HEK293T (cell line): Measurements from ENCODE around the gene FBN1.

ENCODE experiments used
- CTCF ChIA-PET: fragments of 350-600 bp; formaldehyde crosslinking; extraction: SDS; loops from one replicate; lab custom pipeline; 2021; ENCODE audit warnings: antibody characterized with exemption, inconsistent platforms; lab: Yijun Ruan, JAX
- POLR2A ChIA-PET: fragments of 350-600 bp; formaldehyde crosslinking; extraction: SDS; loops from one replicate; lab custom pipeline; 2020; ENCODE audit warnings: antibody characterized with exemption, inconsistent platforms; lab: Yijun Ruan, JAX
- DNase-seq: peaks from one replicate; pipeline ENCODE4 v3.0.0; 2012; ENCODE audit warnings: mixed read lengths; ENCODE audit errors: extremely low spot score
- ARNT ChIP-seq: fragments of 450-650 bp; IDR thresholded peaks from 2 replicates; pipeline ENCODE4 v1.6.1; 2017; ENCODE audit warnings: mild to moderate bottlenecking
- BHLHE40 ChIP-seq: fragments of 450-650 bp; IDR thresholded peaks from 2 replicates; pipeline ENCODE4 v1.6.1; 2016; ENCODE audit warnings: mild to moderate bottlenecking, moderate library complexity, borderline replicate concordance
- CTBP1 ChIP-seq: fragments of 450-650 bp; IDR thresholded peaks from 2 replicates; pipeline ENCODE4 v1.6.1; 2016; ENCODE audit warnings: borderline replicate concordance
- ELF4 ChIP-seq: fragments of 450-650 bp; IDR thresholded peaks from 2 replicates; pipeline ENCODE4 v1.6.1; 2017; ENCODE audit warnings: antibody characterized with exemption
- FOXA1 ChIP-seq: fragments of 450-650 bp; IDR thresholded peaks from 2 replicates; pipeline ENCODE4 v1.6.1; 2016; ENCODE audit warnings: mild to moderate bottlenecking
- FOXK2 ChIP-seq: fragments of 450-650 bp; IDR thresholded peaks from 2 replicates; pipeline ENCODE4 v1.6.1; 2016; ENCODE audit warnings: mild to moderate bottlenecking
- FOXM1 ChIP-seq: fragments of 450-650 bp; IDR thresholded peaks from 2 replicates; pipeline ENCODE4 v1.6.1; 2017; ENCODE audit warnings: mild to moderate bottlenecking, borderline replicate concordance
- HDGF ChIP-seq: fragments of 450-650 bp; IDR thresholded peaks from 2 replicates; pipeline ENCODE4 v1.6.1; 2017; ENCODE audit warnings: antibody characterized with exemption, borderline replicate concordance
- L3MBTL2 ChIP-seq: fragments of 450-650 bp; conservative IDR thresholded peaks from 2 replicates; pipeline ENCODE4 v1.6.1; 2016; ENCODE audit warnings: mild to moderate bottlenecking
- LEF1 ChIP-seq: fragments of 450-650 bp; IDR thresholded peaks from 2 replicates; pipeline ENCODE4 v1.6.1; 2017; ENCODE audit warnings: mild to moderate bottlenecking, borderline replicate concordance
- NFRKB ChIP-seq: fragments of 450-650 bp; IDR thresholded peaks from 2 replicates; pipeline ENCODE4 v1.6.1; 2016; ENCODE audit warnings: mild to moderate bottlenecking, moderate library complexity
- SP1 ChIP-seq: fragments of 450-650 bp; IDR thresholded peaks from 2 replicates; pipeline ENCODE4 v1.6.1; 2017
- SUZ12 ChIP-seq: fragments of 450-650 bp; IDR thresholded peaks from 2 replicates; pipeline ENCODE4 v1.6.1; 2016; ENCODE audit warnings: mild to moderate bottlenecking
- TARDBP ChIP-seq: fragments of 450-650 bp; IDR thresholded peaks from 2 replicates; pipeline ENCODE4 v1.6.1; 2016
- ZNF384 ChIP-seq: fragments of 450-650 bp; IDR thresholded peaks from 2 replicates; pipeline ENCODE4 v1.6.1; 2016
- TF ChIP-seq, protein P1 (sequence below): fragments of 450-650 bp; IDR thresholded peaks from 2 replicates; pipeline ENCODE4 v1.6.1; 2016

Gene FBN1

DNA sequence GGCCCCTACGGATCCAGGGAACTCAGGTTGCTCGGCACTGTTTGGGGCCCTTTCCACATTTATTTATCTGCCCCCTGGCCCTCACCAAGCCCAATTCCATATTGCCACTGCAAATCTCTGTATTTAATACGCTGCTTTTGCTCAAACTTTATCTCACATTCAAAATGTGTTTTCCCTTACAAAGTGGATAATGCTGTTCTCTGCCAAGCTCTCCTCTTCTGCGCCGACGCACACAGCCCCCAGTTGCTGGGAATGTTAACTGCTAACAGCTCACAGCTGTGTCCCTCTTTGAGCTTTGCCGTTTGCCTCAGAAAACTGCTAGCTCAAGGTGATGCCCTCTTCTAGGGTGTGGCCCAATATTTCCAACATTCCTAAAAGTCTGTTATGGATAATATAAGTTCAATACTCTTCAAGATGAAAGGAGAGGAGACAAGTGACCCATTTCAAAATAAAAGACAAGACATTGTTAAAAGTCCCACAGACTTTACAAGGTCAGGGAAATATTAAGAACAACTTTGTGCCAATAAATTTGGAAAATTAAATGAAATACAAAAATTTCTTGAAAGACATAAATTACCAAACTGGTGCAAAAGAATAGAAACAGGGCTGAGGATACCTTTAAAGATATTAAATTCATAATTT is 12.6 kb upstream of the FBN1 start:
- DNase-seq, result no peak
- TF ChIP-seq, protein P1, sequence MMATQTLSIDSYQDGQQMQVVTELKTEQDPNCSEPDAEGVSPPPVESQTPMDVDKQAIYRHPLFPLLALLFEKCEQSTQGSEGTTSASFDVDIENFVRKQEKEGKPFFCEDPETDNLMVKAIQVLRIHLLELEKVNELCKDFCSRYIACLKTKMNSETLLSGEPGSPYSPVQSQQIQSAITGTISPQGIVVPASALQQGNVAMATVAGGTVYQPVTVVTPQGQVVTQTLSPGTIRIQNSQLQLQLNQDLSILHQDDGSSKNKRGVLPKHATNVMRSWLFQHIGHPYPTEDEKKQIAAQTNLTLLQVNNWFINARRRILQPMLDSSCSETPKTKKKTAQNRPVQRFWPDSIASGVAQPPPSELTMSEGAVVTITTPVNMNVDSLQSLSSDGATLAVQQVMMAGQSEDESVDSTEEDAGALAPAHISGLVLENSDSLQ, result no peak
- TF ChIP-seq TARDBP (no peak), SP1 (no peak), SUZ12 (no peak), ARNT (no peak), FOXM1 (no peak), FOXA1 (no peak), ZNF384 (no peak), BHLHE40 (no peak), CTBP1 (no peak), NFRKB (no peak), LEF1 (no peak), HDGF (no peak), L3MBTL2 (no peak), ELF4 (no peak), FOXK2 (no peak)
- CTCF ChIA-PET, result no interaction called here
- POLR2A ChIA-PET, result no interaction called here

DNA sequence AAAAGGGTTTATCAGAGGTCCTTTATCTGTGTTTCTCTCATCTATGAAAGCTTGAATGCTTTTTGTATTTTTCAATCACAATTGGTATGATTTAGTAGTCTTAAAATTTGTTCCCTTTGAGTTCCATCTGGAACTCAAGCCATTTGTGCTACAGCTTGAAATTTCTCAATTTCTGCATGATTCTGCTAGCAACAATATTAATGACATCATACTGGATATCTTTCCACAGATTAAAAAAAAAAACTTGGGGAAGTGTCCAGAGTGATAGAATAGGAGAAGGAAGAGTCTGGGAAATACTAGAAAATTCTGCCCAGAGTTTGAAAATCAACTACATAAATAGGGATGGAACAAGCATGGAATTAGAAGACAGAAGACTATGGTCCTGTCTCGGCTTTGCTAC is 9.3 kb upstream of the FBN1 start:
- no peak for DNase-seq
- CTCF ChIA-PET, result no interaction called here
- POLR2A ChIA-PET, result no interaction called here
- no peak for TF ChIP-seq ZNF384
- no peak for TF ChIP-seq LEF1
- no peak for TF ChIP-seq SUZ12
- TF ChIP-seq SP1, result no peak
- no peak for TF ChIP-seq ARNT
- no peak for TF ChIP-seq ELF4
- TF ChIP-seq FOXK2, result no peak
- no peak for TF ChIP-seq L3MBTL2
- no peak for TF ChIP-seq BHLHE40
- no peak for TF ChIP-seq FOXA1
- no peak for TF ChIP-seq FOXM1
- no peak for TF ChIP-seq HDGF
- TF ChIP-seq, protein P1, result no peak
- no peak for TF ChIP-seq NFRKB
- no peak for TF ChIP-seq CTBP1
- no peak for TF ChIP-seq TARDBP

DNA sequence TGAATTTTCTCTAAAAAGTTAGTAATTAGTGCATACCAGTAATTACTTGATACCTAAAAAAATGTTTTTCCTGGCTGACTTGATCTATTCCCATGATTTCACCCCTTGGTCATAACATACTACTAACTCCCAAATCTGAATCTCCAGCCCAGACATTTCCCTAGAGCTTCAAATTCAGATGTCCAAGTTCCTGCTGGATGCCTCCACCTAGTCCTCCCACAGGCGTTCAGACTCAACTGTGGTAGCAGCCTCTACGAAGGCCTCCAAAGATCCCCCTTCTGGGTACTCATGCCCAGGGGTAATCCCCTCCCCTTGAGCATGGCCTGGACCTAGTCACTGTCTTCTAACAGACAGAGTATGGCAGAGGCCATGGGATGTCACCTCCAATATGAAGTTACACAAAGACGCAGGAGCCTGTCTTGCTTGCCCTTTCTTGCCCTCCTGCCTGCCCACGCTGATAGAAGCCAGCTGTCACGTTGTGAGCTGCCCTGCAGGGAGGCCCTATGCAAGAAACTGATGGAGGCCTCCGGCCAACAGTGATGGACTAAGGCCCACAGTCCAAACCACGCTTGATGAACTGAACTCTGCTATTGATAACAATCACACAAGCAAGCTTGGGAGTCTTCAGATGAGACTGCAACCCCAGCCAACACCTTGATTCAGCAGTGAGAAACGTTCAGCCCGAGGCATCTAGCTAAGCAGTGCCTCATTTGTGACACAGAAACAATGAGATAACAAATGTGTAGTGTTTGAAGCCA is 8.6 kb upstream of the FBN1 start:
- POLR2A ChIA-PET, result no interaction called here
- CTCF ChIA-PET, result no interaction called here

DNA sequence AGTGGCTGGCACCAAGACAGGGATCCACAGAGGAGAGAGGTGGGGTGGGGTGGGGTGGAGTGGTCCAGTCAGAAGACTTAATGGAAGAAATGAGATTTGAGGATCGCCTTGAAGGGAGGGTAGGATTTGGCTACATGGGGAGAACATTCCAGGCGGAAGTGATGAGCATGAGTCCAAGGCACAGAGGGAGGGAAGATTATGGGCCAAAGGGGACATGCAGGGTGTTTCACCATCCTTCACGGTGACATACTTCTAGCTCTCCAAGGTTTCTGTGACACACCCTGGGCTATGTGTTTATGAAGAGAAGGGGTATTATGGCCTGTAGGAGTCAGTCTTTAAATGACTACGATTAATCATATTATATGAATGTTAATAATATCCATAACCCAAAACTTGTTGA is 7.7 kb upstream of the FBN1 start:
- ChIA-PET CTCF (no interaction called here), POLR2A (no interaction called here)
- no peak for TF ChIP-seq LEF1
- TF ChIP-seq ZNF384, result no peak
- TF ChIP-seq, protein P1, result no peak
- TF ChIP-seq FOXA1, result no peak
- TF ChIP-seq ELF4, result no peak
- no peak for TF ChIP-seq SP1
- no peak for TF ChIP-seq L3MBTL2
- TF ChIP-seq SUZ12, result no peak
- TF ChIP-seq FOXK2, result no peak
- TF ChIP-seq CTBP1, result no peak
- TF ChIP-seq TARDBP, result no peak
- DNase-seq, result no peak

More for the DNA sequence above, 8.6 kb upstream of the FBN1 start:
- DNase-seq, result no peak
- TF ChIP-seq HDGF (no peak), FOXA1 (no peak), TARDBP (no peak), L3MBTL2 (no peak), ELF4 (no peak), LEF1 (no peak), CTBP1 (no peak), FOXM1 (no peak), ZNF384 (no peak), BHLHE40 (no peak)
- TF ChIP-seq, protein P1, result no peak

DNA sequence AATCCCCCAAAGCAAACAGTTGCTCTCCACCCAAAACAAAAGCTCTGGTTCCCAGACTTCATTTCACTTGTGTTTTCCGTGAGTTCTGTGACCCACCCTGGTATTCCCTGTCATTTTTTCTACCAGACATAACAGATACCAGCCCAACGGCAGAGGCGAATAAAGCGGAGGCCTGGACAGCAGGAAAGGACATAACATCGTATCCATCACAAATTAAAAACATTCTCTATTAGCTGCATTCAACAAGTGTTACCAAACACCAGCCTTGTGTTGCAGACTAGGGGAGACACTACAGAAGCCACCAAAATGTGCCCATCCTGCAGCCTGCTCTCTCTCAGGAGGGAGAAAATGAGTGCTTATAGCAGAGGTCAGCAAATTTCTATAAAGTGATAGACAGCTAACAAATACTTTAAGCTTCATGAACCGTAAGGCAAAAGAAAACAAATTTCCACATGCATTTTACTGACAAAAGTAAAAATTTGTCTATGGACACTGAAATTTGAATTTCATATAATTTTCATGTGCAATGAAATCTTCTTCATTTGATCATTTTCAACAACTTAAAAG is 7.1 kb upstream of the FBN1 start:
- DNase-seq, result no peak

More for the DNA sequence above, 7.1 kb upstream of the FBN1 start:
- CTCF ChIA-PET, result interaction anchor here (0.6 kb wide), 1 partner anchor 69 kb away, joined by 3 read pairs; no protein-coding TSS in a partner anchor
- POLR2A ChIA-PET, result no interaction called here
- no peak for TF ChIP-seq SUZ12
- TF ChIP-seq NFRKB, result no peak
- no peak for TF ChIP-seq L3MBTL2
- TF ChIP-seq LEF1, result no peak
- no peak for TF ChIP-seq FOXK2
- TF ChIP-seq TARDBP, result no peak
- TF ChIP-seq, protein P1, result no peak
- TF ChIP-seq FOXA1, result no peak
- no peak for TF ChIP-seq ELF4
- no peak for TF ChIP-seq FOXM1
- no peak for TF ChIP-seq HDGF
- no peak for TF ChIP-seq ZNF384
- no peak for TF ChIP-seq CTBP1
- TF ChIP-seq SP1, result no peak
- no peak for TF ChIP-seq ARNT
- TF ChIP-seq BHLHE40, result no peak
